Frontal cortex (tissue), 4 donors: ENCODE results near the gene KCNA2. TPM values are rescaled to one million over a fixed set of nuclear protein-coding genes. Genes with fewer than 3 reads are reported as not detected.
A peak's percentile ranks its signal among the peaks of the same experiment; 100 is the strongest.

Experiments
- DNase-seq, 2 donors: peaks; one replicate each; pipeline ENCODE4 v3.0.0; 2012; ENCODE audit warnings: low spot score in 2 of 2
- FAIRE-seq: peaks from 2 replicates; lab custom pipeline; 2012; peaks lifted over from hg19 to GRCh38; lab: Jason Lieb, UNC
- total RNA-seq: library from RNA; depleted of rRNA; stranded (reverse); fragments of >200 nt; gene quantifications from one replicate; pipeline ENCODE4 v1.2.3, GENCODE V29; 2014
- donor health status: control.
- donor health status: control.
- donor health status: control.

KCNA2 gene
- total RNA-seq, 1 donor from 2014 or later = 3.7 TPM

DNA sequence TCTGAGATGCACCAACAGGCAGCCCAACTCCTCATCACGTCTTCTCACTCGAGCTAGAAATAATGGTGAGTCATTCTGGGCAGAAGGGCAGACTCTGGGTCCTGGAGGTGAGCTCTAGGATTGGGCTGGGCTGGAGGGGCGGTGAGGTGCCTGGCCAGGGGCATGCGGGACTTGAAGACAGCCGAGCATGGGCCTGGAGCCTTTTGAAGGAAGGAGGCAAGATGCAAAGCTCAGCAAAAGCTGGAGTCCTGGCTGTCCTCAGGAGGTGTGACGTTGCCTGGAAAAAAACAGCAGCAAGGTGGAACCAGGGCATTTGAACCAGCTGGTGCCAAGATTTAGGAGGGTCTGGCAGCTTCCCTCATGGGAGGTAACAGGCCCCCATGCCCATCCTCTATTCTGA, 712 bp downstream of the KCNA2 start:
- DNase-seq = no peak
- FAIRE-seq = no peak

DNA sequence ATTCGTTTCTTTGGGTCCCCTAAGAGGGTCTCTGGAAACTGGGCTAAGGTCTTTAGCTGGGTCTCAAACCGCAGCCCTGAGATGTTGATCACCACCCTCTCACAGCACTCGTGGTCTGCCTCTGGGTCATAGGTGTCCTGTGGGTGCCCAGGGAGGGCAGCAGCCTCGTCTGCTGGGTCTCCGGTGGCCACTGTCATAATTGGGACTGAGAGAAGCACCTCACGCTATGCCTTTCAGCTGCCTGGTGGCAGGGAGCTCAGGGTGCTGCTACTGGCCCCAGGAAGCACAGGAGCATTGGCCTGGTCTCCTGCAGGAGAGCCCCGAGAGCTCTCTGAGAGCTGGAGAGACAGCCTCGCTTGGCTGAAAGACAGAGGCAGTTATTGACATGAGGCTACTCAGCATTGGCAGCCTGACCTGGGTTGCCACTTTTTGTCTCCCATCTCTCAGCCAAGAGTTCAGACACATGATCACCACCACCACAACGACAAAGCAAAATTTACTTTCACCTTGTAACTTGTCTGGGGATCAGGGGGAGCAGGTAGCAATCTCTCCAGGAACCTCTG, 1.5 kb downstream of the KCNA2 start:
- DNase-seq = no peak
- FAIRE-seq = no peak

DNA sequence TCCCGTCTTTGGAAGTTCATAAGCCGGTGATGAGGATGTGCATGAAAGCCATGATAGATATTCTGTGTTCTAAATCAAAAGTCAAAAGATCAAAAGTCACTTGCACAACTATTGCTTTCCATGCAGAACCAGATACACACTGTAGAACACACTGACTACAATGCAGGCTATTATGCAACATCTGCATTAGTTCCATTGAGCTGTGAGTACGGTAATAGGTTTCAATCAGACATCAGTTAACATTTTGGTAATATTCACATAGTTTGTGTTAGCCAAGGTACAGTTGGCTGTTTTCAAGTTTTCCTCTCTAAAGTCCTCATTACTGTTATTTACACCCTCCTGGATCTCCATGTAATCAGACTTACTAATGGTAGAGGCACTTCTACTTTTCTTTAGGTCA, 3.1 kb downstream of the KCNA2 start:
- FAIRE-seq = no peak
- DNase-seq = no peak

DNA sequence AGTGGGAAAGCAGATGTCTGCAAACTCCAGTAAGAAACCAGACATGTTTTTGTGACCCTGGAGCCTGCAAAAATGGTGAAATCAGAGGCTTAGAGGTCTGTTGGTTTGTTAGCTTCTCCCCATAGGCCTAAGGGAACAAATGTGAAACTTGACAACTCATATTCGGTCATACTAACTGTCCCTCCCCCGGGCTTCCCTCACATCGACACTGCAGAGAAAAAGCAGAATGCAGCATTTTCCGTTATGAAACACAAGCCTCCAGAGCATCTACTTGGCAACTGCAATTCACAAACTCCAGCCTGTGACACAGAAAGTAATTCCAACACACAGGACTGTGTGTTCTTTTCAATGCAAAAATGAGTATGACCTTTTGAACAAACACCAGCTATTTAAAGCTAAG, 3.7 kb downstream of the KCNA2 start:
- FAIRE-seq = no peak
- no peak for DNase-seq

DNA sequence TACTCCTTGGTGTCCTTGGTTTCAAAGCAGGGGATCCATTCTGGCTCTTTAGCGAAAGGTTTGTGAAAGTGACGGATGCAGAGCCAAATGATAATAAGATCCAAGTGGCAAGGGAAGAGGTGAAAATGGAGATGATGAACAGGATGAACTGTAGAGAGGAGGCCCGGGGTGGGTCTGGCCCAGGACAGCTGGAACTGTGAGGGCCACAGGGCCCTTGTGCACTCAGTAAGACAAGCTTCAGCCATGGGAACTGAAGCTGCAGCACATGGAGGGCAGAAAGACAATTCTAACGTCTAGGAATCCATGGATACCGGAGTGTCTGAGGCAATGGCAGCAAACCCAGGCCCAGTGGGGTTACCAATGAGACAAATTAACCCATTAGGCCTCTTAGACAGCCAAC, 4.8 kb downstream of the KCNA2 start:
- DNase-seq (no peak), FAIRE-seq (no peak)

DNA sequence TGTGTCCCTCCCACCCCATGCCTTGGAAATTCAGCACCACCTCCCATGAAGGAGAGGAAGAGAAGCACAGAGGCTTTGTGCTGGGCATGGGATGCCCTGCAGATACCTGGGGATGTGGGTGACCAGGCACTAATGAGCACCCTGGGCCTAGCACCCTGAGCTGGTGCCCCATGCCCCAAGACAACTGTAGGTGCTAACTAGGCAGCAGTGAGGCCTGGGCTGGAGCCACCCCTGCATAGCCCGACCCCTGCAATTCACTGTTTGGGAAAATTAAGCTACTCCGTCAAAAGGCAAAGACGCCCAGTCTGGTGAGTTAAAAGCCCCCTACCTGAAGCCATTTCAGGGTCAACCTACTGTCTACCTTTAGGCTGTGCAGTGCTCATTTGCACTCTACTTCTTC, 5.4 kb downstream of the KCNA2 start:
- no peak for FAIRE-seq
- no peak for DNase-seq

DNA sequence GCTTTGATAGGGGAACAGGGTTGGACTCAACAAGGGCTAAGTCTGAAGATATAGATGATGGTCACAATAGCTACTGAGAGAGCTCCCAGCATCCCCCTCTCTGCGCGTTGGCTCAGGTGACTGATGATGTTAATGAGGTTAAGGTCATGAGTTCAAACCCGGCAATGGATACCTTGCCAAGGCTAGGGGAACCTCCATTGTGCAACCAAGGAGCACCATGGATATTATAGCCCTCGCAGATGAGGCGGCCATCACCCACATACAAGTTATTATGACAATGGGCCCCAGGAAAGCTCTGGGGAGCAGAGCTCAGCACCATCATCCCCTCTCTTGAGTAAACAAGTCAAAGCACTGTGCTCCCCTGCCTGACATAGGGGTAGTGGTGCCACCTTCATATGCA, 8.2 kb downstream of the KCNA2 start:
- DNase-seq (no peak), FAIRE-seq (no peak)

DNA sequence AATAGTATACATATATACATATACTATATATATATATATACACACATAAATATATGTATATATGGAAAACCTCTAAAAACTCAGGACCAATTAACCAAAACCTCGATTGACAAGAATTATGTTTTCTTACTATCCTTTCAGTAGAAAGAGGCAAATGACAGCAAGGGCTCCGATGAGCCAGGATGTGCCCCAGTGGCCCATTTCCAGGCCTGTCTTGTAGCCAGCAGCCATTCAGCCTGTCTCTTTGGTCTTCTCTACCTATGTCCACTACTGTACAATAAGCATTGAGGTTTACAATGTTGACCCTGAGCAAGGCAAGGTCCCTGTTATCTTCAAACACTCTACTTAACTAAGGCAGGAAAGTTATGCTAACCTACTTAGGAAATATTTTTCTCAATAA, 9.8 kb downstream of the KCNA2 start:
- FAIRE-seq (no peak), DNase-seq (no peak)

DNA sequence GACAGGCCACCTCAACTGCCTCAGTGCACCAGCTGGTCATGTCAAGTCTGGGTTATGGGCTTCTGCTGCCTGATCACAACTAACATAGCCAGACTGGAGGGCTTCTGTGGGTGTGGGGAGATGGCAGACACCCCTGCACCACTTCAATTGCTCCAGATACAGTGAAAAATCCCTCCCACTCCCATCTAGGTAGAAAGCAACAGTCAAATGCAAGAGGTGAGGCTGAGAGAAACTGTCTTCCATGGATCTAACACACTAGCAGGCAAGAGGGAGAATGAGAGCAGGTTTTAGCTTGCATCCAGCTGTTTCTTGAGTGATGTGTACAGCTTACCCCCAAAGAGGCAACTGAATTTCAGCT, 10.8 kb downstream of the KCNA2 start:
- FAIRE-seq = no peak
- no peak for DNase-seq

DNA sequence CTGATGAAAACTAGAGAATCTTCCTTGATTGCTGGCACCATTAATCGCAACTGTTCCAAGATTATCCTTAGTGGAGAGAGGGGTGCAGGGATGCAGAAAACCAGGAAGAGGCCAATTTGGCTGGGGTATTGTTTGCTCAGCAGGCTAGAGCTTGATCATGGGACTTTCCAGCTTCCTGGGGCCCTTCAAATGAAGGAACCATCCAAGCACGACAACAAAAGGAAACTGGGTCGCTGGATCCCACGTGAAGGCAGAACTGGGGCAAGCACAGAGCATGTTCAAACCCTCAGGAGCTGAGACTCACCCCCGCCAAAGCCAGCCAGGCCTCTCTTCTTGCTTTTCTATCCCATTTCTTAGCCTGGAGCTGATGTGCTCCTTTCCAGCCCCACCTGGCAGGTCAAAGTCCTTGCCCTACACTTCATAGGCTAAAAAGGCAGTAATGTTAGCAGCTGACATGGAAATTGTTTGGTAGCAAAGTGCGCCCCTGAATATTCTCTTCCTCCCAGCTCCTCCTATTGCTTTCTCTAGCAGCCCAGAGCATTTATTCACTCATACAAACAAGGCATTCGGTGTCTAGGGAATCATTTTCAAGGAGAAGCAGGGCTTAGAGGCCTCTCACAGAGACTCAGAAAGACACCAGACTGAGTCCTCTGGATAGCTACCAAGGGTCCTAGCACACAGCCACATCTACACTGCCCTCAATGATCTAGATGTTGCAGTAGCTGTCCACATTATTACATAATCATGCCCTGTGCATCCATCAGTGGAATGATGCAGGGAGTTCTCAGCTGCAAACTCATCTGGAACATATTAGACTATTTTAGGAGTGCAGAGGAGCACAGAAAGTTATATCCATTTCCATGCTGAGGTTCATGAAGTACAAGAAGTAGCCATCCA, 11.5 kb downstream of the KCNA2 start:
- peak in 1 of 2 donors; percentile 33 for DNase-seq
- no peak for FAIRE-seq

DNA sequence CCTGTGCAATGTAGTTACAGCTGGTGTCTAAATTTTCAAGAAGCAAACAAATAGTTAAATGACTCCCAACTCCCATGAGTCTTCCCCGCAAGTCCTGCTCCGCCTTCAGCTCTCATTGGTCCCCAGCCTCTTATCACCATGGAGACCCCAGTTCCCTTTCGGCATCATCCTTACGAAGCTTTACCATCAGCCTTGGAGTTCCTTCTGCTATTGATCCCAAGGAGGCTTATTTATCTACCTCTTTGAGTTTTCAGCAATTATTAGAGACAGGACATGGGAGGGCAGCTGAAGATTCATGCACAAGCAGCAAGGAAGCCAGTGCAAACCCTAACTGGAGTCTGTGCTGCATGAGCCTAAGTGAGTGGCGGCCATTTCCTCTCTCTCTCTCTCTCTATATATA, 12.3 kb downstream of the KCNA2 start:
- DNase-seq (no peak), FAIRE-seq (no peak)

DNA sequence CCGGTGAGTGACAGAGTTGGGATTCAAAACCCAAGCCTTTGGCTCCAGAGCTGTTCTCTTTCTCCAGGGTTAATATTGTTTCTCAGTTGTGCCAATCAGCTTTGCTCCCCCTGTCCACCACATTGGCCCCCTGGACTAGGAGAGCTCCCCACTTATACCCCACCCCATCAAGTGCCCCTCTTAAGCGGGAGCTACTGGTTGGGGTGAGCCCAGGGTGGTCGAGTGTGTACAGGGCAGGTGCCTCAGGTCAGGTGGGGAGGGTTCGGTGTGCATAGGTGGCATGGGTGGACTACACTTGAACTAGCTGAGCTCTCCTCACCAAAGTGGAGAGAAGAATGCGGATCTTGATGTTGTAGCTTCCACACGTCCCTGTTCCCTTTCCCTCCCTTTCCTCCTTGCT, 14.2 kb downstream of the KCNA2 start:
- no peak for FAIRE-seq
- no peak for DNase-seq

DNA sequence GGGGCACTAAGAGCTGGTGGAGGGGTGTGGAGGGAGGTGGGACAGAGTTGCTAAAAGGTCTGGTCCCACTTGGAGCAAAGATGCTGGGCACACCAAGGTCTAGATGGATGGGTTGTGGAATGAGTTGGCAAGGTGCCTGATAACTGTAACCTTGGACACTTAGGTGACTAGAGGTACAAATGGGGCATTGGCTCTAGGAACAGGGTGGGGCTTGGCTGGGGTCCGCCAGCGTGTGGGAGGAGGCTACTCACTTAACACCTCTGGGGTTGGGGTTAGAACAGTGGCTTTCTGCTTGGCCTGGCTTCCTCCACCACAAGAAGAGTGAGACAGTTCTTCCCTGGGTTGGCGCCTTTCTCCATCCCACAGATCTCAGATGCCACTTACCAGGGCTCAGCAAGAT, 17.2 kb downstream of the KCNA2 start:
- DNase-seq = no peak
- no peak for FAIRE-seq

DNA sequence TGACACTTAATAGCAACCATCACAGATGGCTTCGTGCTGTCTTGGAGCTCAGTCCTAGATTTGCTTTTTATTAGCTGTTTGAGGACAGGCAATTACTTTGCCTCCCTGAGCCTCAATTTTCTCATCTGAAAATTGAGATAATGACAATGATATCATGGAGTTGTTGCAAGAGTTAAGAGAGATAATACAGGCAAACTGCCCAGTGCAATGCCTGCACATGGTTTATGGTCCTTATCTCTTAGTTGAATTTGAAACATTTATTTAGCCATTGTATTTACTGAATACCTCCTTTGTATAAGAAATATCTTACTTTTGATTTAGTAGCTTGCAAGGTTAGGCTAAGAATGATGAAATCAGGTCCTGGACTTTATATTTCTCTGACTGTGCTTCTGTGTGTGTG, 17.7 kb downstream of the KCNA2 start:
- no peak for DNase-seq
- FAIRE-seq = no peak

DNA sequence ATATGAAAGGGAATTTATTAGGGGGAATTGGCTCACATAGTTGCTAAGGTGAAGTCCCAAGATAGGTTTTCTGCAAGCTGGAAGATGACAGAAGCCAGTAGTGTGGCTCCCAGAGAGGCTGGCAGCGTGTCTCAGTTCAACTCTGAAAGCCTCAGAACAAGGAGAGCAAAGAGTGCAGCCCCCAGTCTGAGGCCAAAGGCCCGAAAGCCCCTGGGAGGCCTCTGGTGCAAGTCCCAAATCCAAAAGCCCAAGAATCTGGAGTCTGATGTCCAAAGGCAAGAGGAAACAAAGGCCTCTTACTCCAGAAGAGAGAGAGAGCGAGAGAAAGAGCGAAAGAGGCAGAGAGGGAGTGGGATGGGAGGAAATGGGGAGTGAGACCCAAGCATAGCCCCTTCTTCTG, 18.3 kb downstream of the KCNA2 start:
- no peak for DNase-seq

DNA sequence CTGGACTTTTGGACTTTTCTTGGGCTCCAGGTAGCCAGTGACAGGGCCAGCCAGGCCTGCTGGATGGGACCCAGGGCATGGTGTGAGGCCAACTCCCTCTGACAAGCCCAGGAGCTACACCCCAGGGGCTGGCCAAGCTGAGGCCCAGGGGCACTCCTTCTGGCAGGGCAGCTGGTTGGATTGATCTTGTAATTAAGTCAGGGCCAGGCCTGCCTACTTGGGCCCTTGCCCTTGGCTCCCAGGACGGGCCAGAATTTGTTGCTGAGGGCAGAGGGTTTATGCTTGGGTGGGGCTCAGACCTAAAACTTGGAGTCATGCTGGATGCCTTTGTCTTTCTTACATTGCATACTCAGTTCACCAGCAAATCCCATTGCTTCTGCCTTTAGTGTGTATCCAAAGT, 20.7 kb downstream of the KCNA2 start:
- DNase-seq (no peak), FAIRE-seq (no peak)

More for the DNA sequence above, 18.3 kb downstream of the KCNA2 start:
- FAIRE-seq = no peak

DNA sequence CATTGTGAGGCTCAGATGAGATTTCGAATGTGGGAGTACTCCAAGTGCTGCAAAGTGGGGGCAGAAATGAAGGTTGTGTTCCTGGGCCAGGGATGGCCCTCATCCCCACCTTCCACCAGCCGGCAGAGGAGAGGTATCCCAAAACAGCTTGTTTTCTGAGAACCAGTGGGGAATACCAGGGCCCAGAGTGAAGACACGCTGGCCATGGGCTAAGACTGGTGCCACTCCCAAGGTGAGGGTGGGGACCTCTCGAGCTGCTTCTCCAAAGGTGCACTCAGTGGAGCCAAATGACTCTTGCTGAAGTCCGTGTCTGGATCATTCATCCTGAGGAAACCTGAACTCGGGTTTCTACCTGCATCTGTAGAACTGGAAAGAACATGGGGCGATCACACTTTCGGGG, 22.1 kb downstream of the KCNA2 start:
- FAIRE-seq = no peak

DNA sequence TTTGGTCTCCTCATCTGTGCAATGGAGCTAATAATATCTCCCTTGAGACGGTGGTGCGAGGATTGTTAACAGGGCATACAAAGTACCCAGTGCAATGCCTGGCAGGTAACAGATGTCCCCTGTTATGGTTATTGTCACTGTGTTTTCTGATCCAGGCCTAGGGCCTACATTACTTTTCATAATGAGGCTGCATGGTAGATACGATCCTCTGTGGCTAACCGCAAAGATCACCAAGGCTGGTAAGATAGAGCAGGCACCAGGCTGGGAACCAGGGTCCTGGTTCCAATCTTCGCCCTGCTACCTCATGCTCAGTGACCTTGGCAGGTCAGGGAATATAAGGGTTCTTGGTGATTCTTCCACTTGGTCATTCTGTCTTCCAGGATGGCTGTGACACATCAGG, 22.7 kb downstream of the KCNA2 start:
- FAIRE-seq (no peak), DNase-seq (no peak)

More for the DNA sequence above, 22.1 kb downstream of the KCNA2 start:
- DNase-seq = no peak

DNA sequence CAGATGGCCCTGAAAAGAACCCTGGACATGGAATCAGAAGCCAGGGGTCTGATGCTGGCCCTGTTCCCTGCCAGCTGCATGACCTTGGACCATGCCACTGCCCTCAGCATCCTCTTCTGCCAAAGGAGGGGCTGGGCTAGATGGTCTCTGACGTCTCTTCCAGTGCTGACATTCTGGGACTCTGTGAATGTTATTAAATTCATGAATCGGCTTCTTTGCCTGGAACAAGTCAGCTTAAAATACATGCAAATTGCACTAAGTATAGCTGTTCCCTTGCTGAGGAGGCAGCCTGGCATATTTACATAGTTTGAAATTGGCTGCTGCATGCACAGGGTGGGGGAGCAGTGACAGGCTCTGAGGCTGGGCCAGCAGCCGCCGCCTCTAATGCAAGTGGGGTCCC, 23.8 kb downstream of the KCNA2 start:
- DNase-seq (peak in 1 of 2 donors; percentile 24), FAIRE-seq (no peak)

DNA sequence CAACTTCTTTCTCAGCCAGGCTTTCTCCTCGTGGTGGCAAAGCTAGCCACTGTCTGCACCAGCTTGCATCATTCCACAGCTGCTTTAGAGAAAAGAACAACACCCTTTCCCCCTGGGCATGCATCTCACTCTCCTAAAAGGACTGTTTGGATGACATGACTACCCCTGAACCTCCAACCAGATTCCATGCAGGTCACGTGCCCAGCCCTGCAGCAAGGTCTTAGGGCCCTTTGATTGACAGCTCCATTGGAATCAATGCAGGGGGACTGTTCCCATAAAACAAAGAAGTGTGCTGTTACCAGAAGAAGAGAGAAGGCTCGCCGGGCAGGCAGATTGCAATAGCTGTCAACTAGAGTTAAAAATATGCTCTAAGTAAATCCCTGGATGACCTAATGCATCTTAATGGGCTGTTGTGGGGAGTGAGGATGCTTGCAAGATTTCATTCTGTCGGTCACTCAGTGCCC, 24.4 kb downstream of the KCNA2 start:
- FAIRE-seq (no peak), DNase-seq (peak in 1 of 2 donors; percentile 22)

DNA sequence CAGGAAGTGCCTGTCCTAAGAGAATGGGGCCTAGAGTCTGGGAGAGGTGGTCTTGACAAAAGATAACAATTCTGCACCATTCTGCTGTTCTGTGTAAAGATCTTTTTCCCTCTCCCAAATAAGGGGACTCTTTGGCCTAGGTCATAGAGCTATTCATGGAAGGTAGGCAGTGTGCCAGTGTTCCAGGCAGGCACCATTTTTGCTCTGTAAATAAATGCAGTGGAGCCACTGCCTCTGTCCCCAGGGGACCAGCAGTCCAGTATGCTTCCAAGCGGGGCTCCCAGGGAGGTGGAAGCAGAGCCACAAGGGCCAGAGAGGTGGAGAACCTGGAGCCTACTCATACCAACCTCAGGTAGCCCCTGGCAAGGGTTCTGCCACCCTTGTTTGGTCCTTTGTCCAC, 25.9 kb downstream of the KCNA2 start:
- no peak for DNase-seq
- FAIRE-seq = no peak

DNA sequence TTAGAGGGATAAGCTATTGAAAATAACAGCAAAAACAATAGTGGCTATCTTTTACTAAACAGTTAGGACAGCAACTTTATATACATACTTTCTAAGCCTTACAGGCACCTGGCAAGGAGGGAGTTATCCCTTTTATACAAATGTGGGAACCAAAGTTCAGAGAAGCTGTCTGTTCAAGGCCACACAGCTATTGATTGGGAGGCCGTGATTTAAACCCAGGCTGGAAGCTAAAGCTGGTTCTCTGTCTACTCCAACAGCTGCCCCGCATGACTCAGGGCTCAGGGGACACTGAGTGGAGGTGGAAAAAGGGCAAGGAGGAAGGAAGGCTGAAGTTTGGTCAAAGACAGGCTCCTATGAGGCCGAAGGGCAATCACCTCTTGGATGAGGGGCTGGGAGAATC, 26.7 kb downstream of the KCNA2 start:
- DNase-seq (no peak), FAIRE-seq (no peak)
